HG02852 (cell line): Measurements from ENCODE around the gene GCNT2.
"Not testable (repeated sequence)": the region's sequence is repeated elsewhere in the genome, so short reads cannot be mapped to it uniquely, and the experiment has no call there.

Source experiments
- ATAC-seq: cut with Tn5 transposase; IDR thresholded peaks from one replicate; pipeline ENCODE4 v1.9.1; 2021; ENCODE audit warnings: mild to moderate bottlenecking, moderate library complexity; ENCODE audit not compliant: unreplicated experiment

GCNT2 gene

DNA sequence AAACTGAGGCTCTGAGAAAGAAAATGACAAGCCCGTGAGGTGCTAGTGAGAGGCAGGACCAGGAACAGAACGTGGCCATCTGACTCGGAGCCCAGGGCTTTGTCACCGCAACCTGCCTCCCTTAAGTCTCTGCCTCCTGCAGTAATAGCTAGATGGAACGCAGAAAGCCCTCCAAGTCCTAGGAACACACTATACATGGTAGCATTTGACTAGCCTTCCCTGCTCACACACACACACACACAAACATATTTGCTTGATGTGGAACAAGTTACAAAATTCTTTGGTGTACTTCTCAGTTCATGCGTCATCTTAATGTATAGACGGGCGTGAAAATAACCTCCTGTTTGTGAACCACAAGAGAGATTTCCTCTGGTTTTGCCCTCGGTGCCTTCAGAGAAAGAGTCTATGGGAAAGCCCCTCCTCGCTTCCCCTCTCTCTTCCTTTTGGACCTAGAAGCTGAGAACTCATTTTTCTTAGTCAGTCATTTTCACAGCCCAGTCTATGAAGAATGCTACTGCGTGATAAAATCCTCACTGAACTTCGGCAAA lies 134.4 kb downstream of the GCNT2 start:
- peak; percentile 50 for ATAC-seq

- ATAC-seq = no peak
Observed at GRCh38 chr6:10658910-10659698, 138.0 kb downstream of the GCNT2 start.

- peak; percentile 53 for ATAC-seq
Observed at GRCh38 chr6:10659699-10660348, 138.7 kb downstream of the GCNT2 start.

DNA sequence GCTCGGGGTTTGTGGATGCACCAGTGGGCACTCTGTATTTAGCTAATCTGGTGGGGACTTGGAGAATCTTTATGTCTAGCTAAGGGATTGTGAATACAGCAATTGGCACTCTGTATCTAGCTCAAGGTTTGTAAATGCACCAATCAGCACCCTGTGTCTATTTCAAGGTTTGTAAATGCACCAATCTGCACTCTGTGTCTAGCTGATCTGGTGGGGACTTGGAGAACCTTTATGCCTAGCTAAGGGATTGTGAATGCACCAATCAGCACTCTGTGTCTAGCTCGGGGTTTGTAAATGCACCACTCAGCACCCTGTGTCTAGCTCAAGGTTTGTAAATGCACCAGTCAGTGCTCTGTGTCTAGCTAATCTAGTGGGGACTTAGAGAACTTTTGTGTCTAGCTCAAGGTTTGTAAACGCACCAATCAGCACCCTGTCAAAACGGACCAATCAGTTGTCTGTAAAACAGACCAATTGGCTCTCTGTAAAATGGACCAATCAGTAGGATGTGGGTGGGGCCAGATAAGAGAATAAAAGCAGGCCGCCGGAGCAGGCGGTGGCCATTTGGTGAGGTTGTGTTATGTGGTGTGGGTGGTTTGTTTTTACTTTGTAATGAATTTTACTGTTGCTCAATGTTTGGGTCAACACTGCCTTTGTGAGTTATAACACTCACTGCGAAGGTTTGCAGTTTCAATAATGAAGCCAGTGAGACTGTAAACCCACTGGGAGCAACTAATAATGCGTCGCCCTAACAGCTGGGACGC lies 139.5 kb downstream of the GCNT2 start:
- ATAC-seq = not testable (repeated sequence)

GRCh38 chr6:10662207-10662606 lies 141.1 kb downstream of the GCNT2 start:
- no peak for ATAC-seq

GRCh38 chr6:10662742-10663141 lies 141.6 kb downstream of the GCNT2 start:
- no peak for ATAC-seq

- ATAC-seq = not testable (repeated sequence)
Observed at GRCh38 chr6:10665595-10665994, 144.4 kb downstream of the GCNT2 start.

- no peak for ATAC-seq
Observed at GRCh38 chr6:10668126-10668917, 147.2 kb downstream of the GCNT2 start.

GRCh38 chr6:10676403-10676802 lies 155.3 kb downstream of the GCNT2 start:
- no peak for ATAC-seq

DNA sequence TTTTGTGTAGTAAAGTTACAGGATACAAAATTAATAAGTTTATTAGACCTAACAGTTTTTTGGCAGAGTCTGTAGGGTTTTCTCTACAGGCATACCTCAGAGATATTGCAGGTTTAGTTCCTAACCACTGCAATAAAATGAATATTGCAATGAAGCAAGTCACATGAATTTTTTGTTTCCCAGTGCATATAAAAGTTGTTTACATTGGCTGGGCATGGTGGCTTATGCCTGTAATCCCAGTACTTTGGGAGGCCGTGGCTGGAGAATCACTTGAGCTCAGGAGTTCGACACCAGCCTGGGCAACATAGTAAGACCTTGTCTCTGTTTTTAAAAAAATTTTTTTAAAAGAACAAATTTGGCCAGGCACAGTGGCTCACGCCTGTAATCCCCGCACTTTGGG lies 157.3 kb downstream of the GCNT2 start:
- no peak for ATAC-seq
